ENCODE measurements around the gene ATG2B.

DNA sequence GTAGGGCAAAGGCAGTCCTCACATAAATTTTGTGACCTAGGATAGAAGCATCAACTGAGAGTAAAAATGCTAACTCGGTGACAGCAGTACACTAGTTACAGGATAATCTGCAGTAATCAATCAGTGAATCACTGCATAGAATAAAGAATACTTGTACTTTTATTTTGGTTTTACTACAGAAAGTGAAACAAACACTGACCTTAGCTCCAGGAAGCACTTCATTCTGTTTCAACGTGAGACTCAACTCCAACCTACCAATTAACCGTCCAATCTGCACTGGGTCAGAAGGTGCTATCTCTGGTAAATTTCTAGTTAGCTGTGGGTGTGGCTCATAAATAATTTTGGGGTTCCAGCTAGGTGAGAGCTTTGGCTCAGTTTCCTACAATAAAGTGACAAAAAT is 21.8 kb downstream of the ATG2B start:
- no peak for TF ChIP-seq KLF8 (tag by site-specific recombination; IDR thresholded peaks at IDR 0.05)
- TF ChIP-seq, protein P1, sequence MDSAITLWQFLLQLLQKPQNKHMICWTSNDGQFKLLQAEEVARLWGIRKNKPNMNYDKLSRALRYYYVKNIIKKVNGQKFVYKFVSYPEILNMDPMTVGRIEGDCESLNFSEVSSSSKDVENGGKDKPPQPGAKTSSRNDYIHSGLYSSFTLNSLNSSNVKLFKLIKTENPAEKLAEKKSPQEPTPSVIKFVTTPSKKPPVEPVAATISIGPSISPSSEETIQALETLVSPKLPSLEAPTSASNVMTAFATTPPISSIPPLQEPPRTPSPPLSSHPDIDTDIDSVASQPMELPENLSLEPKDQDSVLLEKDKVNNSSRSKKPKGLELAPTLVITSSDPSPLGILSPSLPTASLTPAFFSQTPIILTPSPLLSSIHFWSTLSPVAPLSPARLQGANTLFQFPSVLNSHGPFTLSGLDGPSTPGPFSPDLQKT (IDR thresholded peaks at IDR 0.05; ENCODE audit: borderline replicate concordance, low read depth, low read length) = no peak
- no peak for TF ChIP-seq MYNN (tag by site-specific recombination; IDR thresholded peaks at IDR 0.05; ENCODE audit: borderline replicate concordance)
- no peak for TF ChIP-seq ZNF133 (tag by site-specific recombination; IDR thresholded peaks at IDR 0.05)
- no peak for TF ChIP-seq ZNF292 (tag by site-specific recombination; IDR thresholded peaks at IDR 0.05; ENCODE audit: borderline replicate concordance, low read depth)
- TF ChIP-seq, protein P2, sequence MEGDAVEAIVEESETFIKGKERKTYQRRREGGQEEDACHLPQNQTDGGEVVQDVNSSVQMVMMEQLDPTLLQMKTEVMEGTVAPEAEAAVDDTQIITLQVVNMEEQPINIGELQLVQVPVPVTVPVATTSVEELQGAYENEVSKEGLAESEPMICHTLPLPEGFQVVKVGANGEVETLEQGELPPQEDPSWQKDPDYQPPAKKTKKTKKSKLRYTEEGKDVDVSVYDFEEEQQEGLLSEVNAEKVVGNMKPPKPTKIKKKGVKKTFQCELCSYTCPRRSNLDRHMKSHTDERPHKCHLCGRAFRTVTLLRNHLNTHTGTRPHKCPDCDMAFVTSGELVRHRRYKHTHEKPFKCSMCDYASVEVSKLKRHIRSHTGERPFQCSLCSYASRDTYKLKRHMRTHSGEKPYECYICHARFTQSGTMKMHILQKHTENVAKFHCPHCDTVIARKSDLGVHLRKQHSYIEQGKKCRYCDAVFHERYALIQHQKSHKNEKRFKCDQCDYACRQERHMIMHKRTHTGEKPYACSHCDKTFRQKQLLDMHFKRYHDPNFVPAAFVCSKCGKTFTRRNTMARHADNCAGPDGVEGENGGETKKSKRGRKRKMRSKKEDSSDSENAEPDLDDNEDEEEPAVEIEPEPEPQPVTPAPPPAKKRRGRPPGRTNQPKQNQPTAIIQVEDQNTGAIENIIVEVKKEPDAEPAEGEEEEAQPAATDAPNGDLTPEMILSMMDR (tag by site-specific recombination; IDR thresholded peaks at IDR 0.05) = no peak
- TF ChIP-seq ZNF670 (tag by site-specific recombination; IDR thresholded peaks at IDR 0.05; ENCODE audit: low read depth) = no peak

All from HEK293 (cell line).